Prostate gland (tissue), 2 donors: ENCODE results near the gene SRGAP3. TPM values are rescaled to one million over a fixed set of nuclear protein-coding genes. Genes with fewer than 3 reads are reported as not detected.

Experiments
- DNase-seq: peaks from one replicate; pipeline ENCODE4 v3.0.0-alpha.2; 2019; ENCODE audit warnings: low spot score
- H3K27ac ChIP-seq, 2 donors: fragments of 200-600 bp; sonication (generic); 2 replicates each; pipeline ENCODE4 v1.5.1; 2017 to 2019
- H3K27me3 ChIP-seq: fragments of 200-600 bp; sonication (generic); replicated peaks from 2 replicates; pipeline ENCODE4 v1.5.1; 2019; ENCODE audit not compliant: insufficient read depth
- H3K36me3 ChIP-seq, 2 donors: fragments of 200-600 bp; sonication (generic); 1 replicate in 1 of 2; 2 replicates in 1 of 2; pipeline versions ENCODE4 v1.5.1 to v1.8.1; 2017 to 2019
- H3K4me1 ChIP-seq: fragments of 200-600 bp; sonication (generic); replicated peaks from 2 replicates; pipeline ENCODE4 v1.5.1; 2019
- H3K4me3 ChIP-seq, 2 donors: fragments of 200-600 bp; sonication (generic); 2 replicates each; pipeline ENCODE4 v1.5.1; 2017 to 2019
- H3K9me3 ChIP-seq: fragments of 200-600 bp; sonication (generic); 2 replicates; pipeline ENCODE4 v1.5.1; 2017
- CTCF ChIP-seq, 4 experiments: fragments of 200-600 bp in 2 of 4; fragments of 450-650 bp in 2 of 4; sonication (generic) in 2 of 4; IDR thresholded peaks; 1 replicate in 3 of 4; 2 replicates in 1 of 4; pipeline ENCODE4 v1.5.1; 2016 to 2019; ENCODE audit warnings: antibody characterized with exemption in 4 of 4, mild to moderate bottlenecking in 2 of 4, moderate library complexity in 2 of 4
- POLR2A ChIP-seq: fragments of 450-650 bp; IDR thresholded peaks from one replicate; pipeline ENCODE4 v1.6.1; 2016; ENCODE audit warnings: antibody characterized with exemption, mild to moderate bottlenecking
- POLR2AphosphoS5 ChIP-seq: sonication (generic); formaldehyde crosslinking; IDR thresholded peaks from one replicate; pipeline ENCODE4 v1.6.1; 2017; ENCODE audit warnings: antibody characterized with exemption
- WGBS: methylation state at CpG from one replicate; pipeline ENCODE4 v1.1.5; 2018; 5-methylcytosine and 5-hydroxymethylcytosine counted together
- intact Hi-C: fragments of 100-400 bp; cut with DNase I; formaldehyde crosslinking; loops from one replicate; pipeline ENCODE4 v1.14.2; 2022
- total RNA-seq, 2 donors: library from RNA; depleted of rRNA; stranded (reverse); fragments of >200 nt; gene quantifications; one replicate each; pipeline ENCODE4 v1.1.0, GENCODE V29; 2016

Gene SRGAP3
- total RNA-seq, 2 donors from 2014 or later, result 23.6 to 50.3 TPM

- Histone ChIP-seq H3K4me1 (no peaks in the 10 kb centered on the region), H3K27me3 (no peaks in the 10 kb centered on the region), H3K36me3 (no peaks in the 10 kb centered on the region), H3K9me3 (no peaks in the 10 kb centered on the region), H3K27ac (no peak overlapping the region), H3K4me3 (no peak overlapping the region)
- intact Hi-C loops, result no loop called here
- no peak for DNase-seq
- 89% methylated on average over 4 of the region's 4 CpGs for WGBS
- TF ChIP-seq CTCF (IDR thresholded peaks at IDR 0.05) (no peak), POLR2AphosphoS5 (no peak), POLR2A (no peak)
These were observed 257.2 kb downstream of the SRGAP3 start for GRCh38 chr3:8992199-8992598.

- TF ChIP-seq POLR2AphosphoS5, result no peak
- no peak for TF ChIP-seq POLR2A
- no peak for TF ChIP-seq CTCF (IDR thresholded peaks at IDR 0.05)
These were observed 258.9 kb downstream of the SRGAP3 start for GRCh38 chr3:8990266-8991215.

GRCh38 chr3:8988791-8989558 lies 260.5 kb downstream of the SRGAP3 start:
- intact Hi-C loops, result loop anchor here (5.0 kb wide), 1 partner anchor 78 kb away; no protein-coding TSS in a partner anchor
- TF ChIP-seq POLR2A, result no peak
- TF ChIP-seq CTCF (IDR thresholded peaks at IDR 0.05), result no peak
- TF ChIP-seq POLR2AphosphoS5, result no peak
- Histone ChIP-seq H3K9me3 (no peaks in the 10 kb centered on the region), H3K27ac (no peak overlapping the region), H3K27me3 (no peaks in the 10 kb centered on the region), H3K36me3 (no peaks in the 10 kb centered on the region), H3K4me3 (no peak overlapping the region), H3K4me1 (no peaks in the 10 kb centered on the region)
- DNase-seq, result no peak
- 86% methylated on average over 8 of the region's 8 CpGs for WGBS

More at GRCh38 chr3:8990266-8991215, 258.9 kb downstream of the SRGAP3 start:
- intact Hi-C loops, result no loop called here
- no peaks in the 10 kb centered on the region for H3K27me3 ChIP-seq
- no peaks in the 10 kb centered on the region for H3K4me1 ChIP-seq
- H3K36me3 ChIP-seq, result no peaks in the 10 kb centered on the region
- H3K4me3 ChIP-seq, result no peak overlapping the region
- H3K27ac ChIP-seq, result no peak overlapping the region
- no peak for DNase-seq
- WGBS, result 92% methylated on average over 36 of the region's 36 CpGs
- no peaks in the 10 kb centered on the region for H3K9me3 ChIP-seq

GRCh38 chr3:8988384-8988655 lies 261.1 kb downstream of the SRGAP3 start:
- Histone ChIP-seq H3K4me1 (no peaks in the 10 kb centered on the region), H3K27ac (no peak overlapping the region), H3K4me3 (no peak overlapping the region), H3K36me3 (no peaks in the 10 kb centered on the region), H3K27me3 (no peaks in the 10 kb centered on the region), H3K9me3 (no peaks in the 10 kb centered on the region)
- DNase-seq, result no peak
- no peak for TF ChIP-seq CTCF (IDR thresholded peaks at IDR 0.05)
- TF ChIP-seq POLR2AphosphoS5, result no peak
- TF ChIP-seq POLR2A, result no peak
- intact Hi-C loops, result loop anchor here (5.0 kb wide), 1 partner anchor 79 kb away; no protein-coding TSS in a partner anchor
- 69% methylated on average over 2 of the region's 2 CpGs for WGBS
